Measurements from ENCODE around the gene CLEC20A.

CLEC20A gene

GRCh38 chr1:178536329-178536728 lies 39.6 kb upstream of the CLEC20A start:
- Histone ChIP-seq H3K4me3 (IDR thresholded peaks at IDR 0.05; ENCODE audit: insufficient read depth, low read depth, low read length) (no peak overlapping the region), H3K9ac (no peak overlapping the region), H3K4me1 (ENCODE audit: low read depth, poor library complexity, severe bottlenecking) (peaks cover 19% of the 10 kb centered on the region), H3K36me3 (ENCODE audit: insufficient read depth) (no peaks in the 10 kb centered on the region), H3K27me3 (ENCODE audit: insufficient read depth, low read depth) (no peaks in the 10 kb centered on the region), H4K20me1 (ENCODE audit: insufficient read depth) (no peaks in the 10 kb centered on the region), H3K79me2 (ENCODE audit: insufficient read depth, low read depth) (no peaks in the 10 kb centered on the region), H3K27ac (no peak overlapping the region), H2AFZ (ENCODE audit: low read depth) (no peak overlapping the region), H3K4me2 (no peak overlapping the region)
- no peak for TF ChIP-seq CTCF (conservative IDR thresholded peaks at IDR 0.05; ENCODE audit: low read depth, low read length)

- peaks cover 19% of the 10 kb centered on the region for H3K4me1 ChIP-seq (ENCODE audit: low read depth, poor library complexity, severe bottlenecking)
- H4K20me1 ChIP-seq (ENCODE audit: insufficient read depth): no peaks in the 10 kb centered on the region
- no peak for TF ChIP-seq CTCF (conservative IDR thresholded peaks at IDR 0.05; ENCODE audit: low read depth, low read length)
- H3K4me3 ChIP-seq (IDR thresholded peaks at IDR 0.05; ENCODE audit: insufficient read depth, low read depth, low read length): no peak overlapping the region
- no peaks in the 10 kb centered on the region for H3K36me3 ChIP-seq (ENCODE audit: insufficient read depth)
- H3K27ac ChIP-seq: no peak overlapping the region
- H2AFZ ChIP-seq (ENCODE audit: low read depth): no peak overlapping the region
- no peaks in the 10 kb centered on the region for H3K79me2 ChIP-seq (ENCODE audit: insufficient read depth, low read depth)
- no peaks in the 10 kb centered on the region for H3K27me3 ChIP-seq (ENCODE audit: insufficient read depth, low read depth)
- no peak overlapping the region for H3K9ac ChIP-seq
- peak overlapping the region; percentile 27; the same call in 1 of the 2 replicates for H3K4me2 ChIP-seq
These were observed 37.5 kb upstream of the CLEC20A start for GRCh38 chr1:178534137-178534868.

GRCh38 chr1:178533121-178533946 lies 36.6 kb upstream of the CLEC20A start:
- Histone ChIP-seq H3K4me2 (no peak overlapping the region), H3K4me1 (ENCODE audit: low read depth, poor library complexity, severe bottlenecking) (peaks cover 19% of the 10 kb centered on the region), H3K27ac (no peak overlapping the region), H4K20me1 (ENCODE audit: insufficient read depth) (no peaks in the 10 kb centered on the region), H3K36me3 (ENCODE audit: insufficient read depth) (no peaks in the 10 kb centered on the region), H2AFZ (ENCODE audit: low read depth) (no peak overlapping the region), H3K4me3 (IDR thresholded peaks at IDR 0.05; ENCODE audit: insufficient read depth, low read depth, low read length) (no peak overlapping the region), H3K27me3 (ENCODE audit: insufficient read depth, low read depth) (no peaks in the 10 kb centered on the region), H3K79me2 (ENCODE audit: insufficient read depth, low read depth) (no peaks in the 10 kb centered on the region), H3K9ac (no peak overlapping the region)
- TF ChIP-seq CTCF (conservative IDR thresholded peaks at IDR 0.05; ENCODE audit: low read depth, low read length): no peak

- Histone ChIP-seq H3K4me3 (IDR thresholded peaks at IDR 0.05; ENCODE audit: insufficient read depth, low read depth, low read length) (no peak overlapping the region), H3K4me2 (peak overlapping the region; percentile 14)
These were observed 35.6 kb upstream of the CLEC20A start for GRCh38 chr1:178532392-178532791.

More at GRCh38 chr1:178532392-178532791, 35.6 kb upstream of the CLEC20A start:
- Histone ChIP-seq H4K20me1 (ENCODE audit: insufficient read depth) (no peaks in the 10 kb centered on the region), H3K79me2 (ENCODE audit: insufficient read depth, low read depth) (no peaks in the 10 kb centered on the region), H3K27me3 (ENCODE audit: insufficient read depth, low read depth) (no peaks in the 10 kb centered on the region), H3K27ac (no peak overlapping the region), H3K36me3 (ENCODE audit: insufficient read depth) (no peaks in the 10 kb centered on the region), H3K4me1 (ENCODE audit: low read depth, poor library complexity, severe bottlenecking) (peaks cover 19% of the 10 kb centered on the region), H3K9ac (no peak overlapping the region), H2AFZ (ENCODE audit: low read depth) (peak overlapping the region; percentile 55)
- peak; percentile 99 for TF ChIP-seq CTCF (conservative IDR thresholded peaks at IDR 0.05; ENCODE audit: low read depth, low read length)
